Measurements from ENCODE around the gene GFI1. TPM values are rescaled to one million over a fixed set of nuclear protein-coding genes. Genes with fewer than 3 reads are reported as not detected.

The GFI1 gene
- total and polyA plus RNA-seq, 2 experiments from 2014 or later, result 0.21 TPM; not detected in 1

- H3K4me1 Mint-ChIP-seq, result peaks cover 38% of the 10 kb centered on the region
These were observed 11.7 kb downstream of the GFI1 start for GRCh38 chr1:92475029-92475428.

More at GRCh38 chr1:92475029-92475428, 11.7 kb downstream of the GFI1 start:
- Histone ChIP-seq H3K4me1 (ENCODE audit: insufficient read depth) (peaks cover 20% of the 10 kb centered on the region; the same call in 1 of the 2 replicates), H3K9me2 (ENCODE audit: insufficient read depth) (no peaks in the 10 kb centered on the region; the same call in 1 of the 2 replicates), H3K27ac (ENCODE audit: low read depth) (no peak overlapping the region), H4K20me1 (replicated peaks; ENCODE audit: insufficient read depth) (no peaks in the 10 kb centered on the region; the same call in 1 of the 2 replicates), H3K4me2 (no peak overlapping the region), H3F3A (replicated peaks; ENCODE audit: low read depth) (no peaks in the 10 kb centered on the region), H3K36me3 (ENCODE audit: insufficient read depth) (no peaks in the 10 kb centered on the region; the same call in none of the 2 replicates), H3K79me2 (replicated peaks; ENCODE audit: insufficient read depth) (no peaks in the 10 kb centered on the region), H2AFZ (no peak overlapping the region), H3K27me3 (ENCODE audit: insufficient read depth) (peaks cover 65% of the 10 kb centered on the region), H3K4me3 (no peak overlapping the region)
- Mint-ChIP-seq H3K9me3 (peaks cover 11% of the 10 kb centered on the region), H3K27ac (no peak overlapping the region), H3K36me3 (ENCODE audit: low read depth) (peaks cover 9% of the 10 kb centered on the region), H3K4me3 (no peak overlapping the region), H3K27me3 (ENCODE audit: insufficient read depth, low read depth, poor library complexity) (peaks cover 46% of the 10 kb centered on the region)
- DNase-seq (ENCODE audit: low spot score), result no peak
- TF ChIP-seq EZH2 (IDR thresholded peaks at IDR 0.05; ENCODE audit: low read depth, unreplicated experiment) (no peak), POLR2AphosphoS5 (IDR thresholded peaks at IDR 0.05; ENCODE audit: low read depth) (no peak), ZNF114 (CRISPR knock-in tag; IDR thresholded peaks at IDR 0.05) (no peak), ZNF462 (CRISPR knock-in tag; IDR thresholded peaks at IDR 0.05) (no peak), STAT1 (IDR thresholded peaks at IDR 0.05; ENCODE audit: unreplicated experiment) (no peak), ZNF331 (CRISPR knock-in tag; IDR thresholded peaks at IDR 0.05; ENCODE audit: low read depth) (no peak), JUNB (IDR thresholded peaks at IDR 0.05; ENCODE audit: unreplicated experiment) (no peak), NANOG (IDR thresholded peaks at IDR 0.05; ENCODE audit: borderline replicate concordance) (no peak), CTCF (conservative IDR thresholded peaks at IDR 0.05; ENCODE audit: low read depth in 2 of 2) (no peak), ETS1 (IDR thresholded peaks at IDR 0.05) (no peak), CREB1 (CRISPR knock-in tag; IDR thresholded peaks at IDR 0.05; ENCODE audit: low read depth) (no peak), REST (IDR thresholded peaks at IDR 0.05; ENCODE audit: unreplicated experiment) (no peak)
- ATAC-seq, result no peak
